Endothelial cell of umbilical vein (primary cell): ENCODE measurements around the gene HOMER1. TPM values are rescaled to one million over a fixed set of nuclear protein-coding genes. Genes with fewer than 3 reads are reported as not detected.

Experiments
- BruUV-seq: library from RNA; stranded (reverse); fragments of 400-500 nt; replicated peaks from 2 replicates; lab custom pipeline; 2021; lab: Mats Ljungman, UMichigan
- CTCF ChIA-PET: fragments of 300-600, 350-600 bp; sonication (Branson Sonifier 250); formaldehyde crosslinking; loops from one replicate; lab custom pipeline; 2021; ENCODE audit warnings: antibody characterized with exemption, inconsistent platforms; lab: Charles Lee
- POLR2A ChIA-PET: fragments of 300-600, 350-600 bp; sonication (Branson Sonifier 250); formaldehyde crosslinking; loops from one replicate; lab custom pipeline; 2021; ENCODE audit warnings: antibody characterized with exemption, inconsistent platforms; lab: Charles Lee
- DNase-seq: peaks from one replicate; pipeline ENCODE4 v3.0.0-alpha.2; 2011; ENCODE audit warnings: low read depth, low spot score
- FAIRE-seq: peaks from 2 replicates; lab custom pipeline; 2011; peaks lifted over from hg19 to GRCh38; lab: Jason Lieb, UNC
- H2AFZ ChIP-seq: 2 replicates; pipeline ENCODE4 v1.6.0; 2012; ENCODE audit warnings: low read depth, low read length, control low read depth, inconsistent platforms
- H3K27ac ChIP-seq: 2 replicates; pipeline ENCODE4 v1.5.1; 2011; ENCODE audit warnings: low read depth, mild to moderate bottlenecking, control low read depth, low read length, moderate library complexity; ENCODE audit not compliant: insufficient read depth
- H3K27me3 ChIP-seq, 2 experiments: 2 replicates each; pipeline versions ENCODE4 v1.6.0 to v1.6.1; 2011; ENCODE audit warnings: low read length in 2 of 2, mixed read lengths in 1 of 2; ENCODE audit not compliant: control insufficient read depth in 2 of 2, insufficient read depth in 2 of 2
- H3K36me3 ChIP-seq, 2 experiments: 2 replicates in 1 of 2; 3 replicates in 1 of 2; pipeline ENCODE4 v1.5.1; 2011; ENCODE audit warnings: low read length in 2 of 2, mild to moderate bottlenecking in 1 of 2, moderate library complexity in 1 of 2; ENCODE audit not compliant: control insufficient read depth in 2 of 2, insufficient read depth in 2 of 2; ENCODE audit errors: extremely low read depth in 1 of 2
- H3K4me1 ChIP-seq: 3 replicates; pipeline ENCODE4 v1.5.1; 2011; ENCODE audit warnings: mild to moderate bottlenecking, low read length; ENCODE audit not compliant: control insufficient read depth, insufficient read depth; ENCODE audit errors: extremely low read depth
- H3K4me2 ChIP-seq: 2 replicates; pipeline ENCODE4 v1.6.1; 2011; ENCODE audit warnings: low read length, control low read depth, mixed read lengths; ENCODE audit not compliant: insufficient read depth
- H3K4me3 ChIP-seq, 3 experiments: fragments of 200-600 bp in 1 of 3; sonication (generic), shearing (Covaris generic) in 1 of 3; replicated peaks in 1 of 3; 2 replicates each; pipeline ENCODE4 v1.5.1; 2011 to 2016; ENCODE audit warnings: control low read depth in 3 of 3, low read length in 3 of 3, mild to moderate bottlenecking in 2 of 3, inconsistent platforms in 1 of 3, low read depth in 1 of 3, moderate library complexity in 1 of 3; ENCODE audit not compliant: insufficient read depth in 1 of 3
- H3K79me2 ChIP-seq: 2 replicates; pipeline ENCODE4 v1.6.0; 2012; ENCODE audit warnings: low read length, inconsistent platforms; ENCODE audit not compliant: control insufficient read depth, insufficient read depth
- H3K9ac ChIP-seq: replicated peaks from 2 replicates; pipeline ENCODE3; 2011; ENCODE audit warnings: low read length, control low read depth; ENCODE audit not compliant: insufficient read depth; ENCODE audit errors: extremely low read depth
- H3K9me1 ChIP-seq: replicated peaks from 3 replicates; pipeline ENCODE4 v1.6.0; 2011; ENCODE audit warnings: mild to moderate bottlenecking, low read length; ENCODE audit not compliant: control insufficient read depth, insufficient read depth; ENCODE audit errors: extremely low read depth
- H3K9me3 ChIP-seq: replicated peaks from 2 replicates; pipeline ENCODE4 v1.5.1; 2012; ENCODE audit warnings: low read length, inconsistent platforms; ENCODE audit not compliant: control insufficient read depth, insufficient read depth
- H4K20me1 ChIP-seq: replicated peaks from 2 replicates; pipeline ENCODE3; 2011; ENCODE audit warnings: mild to moderate bottlenecking, low read length; ENCODE audit not compliant: control insufficient read depth, insufficient read depth; ENCODE audit errors: extremely low read depth
- EZH2 ChIP-seq: IDR thresholded peaks from 2 replicates; pipeline ENCODE4 v1.6.1; 2012; ENCODE audit warnings: borderline replicate concordance, low read depth, mild to moderate bottlenecking, moderate library complexity, low read length, inconsistent platforms; ENCODE audit not compliant: severe bottlenecking
- FOS ChIP-seq: IDR thresholded peaks from 2 replicates; pipeline ENCODE4 v1.6.1; 2011; ENCODE audit warnings: mild to moderate bottlenecking, low read length, moderate library complexity, borderline replicate concordance; ENCODE audit not compliant: insufficient read depth
- GATA2 ChIP-seq: IDR thresholded peaks from 2 replicates; pipeline ENCODE4 v1.7.0; 2011; ENCODE audit warnings: low read depth, mild to moderate bottlenecking, moderate library complexity, mixed read lengths, low read length; ENCODE audit not compliant: insufficient read length, insufficient read depth
- JUN ChIP-seq: IDR thresholded peaks from 2 replicates; pipeline ENCODE4 v1.6.1; 2011; ENCODE audit warnings: borderline replicate concordance, low read depth; ENCODE audit not compliant: insufficient read length, insufficient read depth
- MYC ChIP-seq: IDR thresholded peaks from one replicate; pipeline ENCODE4 v1.6.1; 2011; ENCODE audit warnings: mild to moderate bottlenecking, low read depth, low read length
- POLR2A ChIP-seq: IDR thresholded peaks from 2 replicates; pipeline ENCODE4 v1.6.1; 2012; ENCODE audit warnings: low read depth, mild to moderate bottlenecking, control low read depth, low read length
- POLR2AphosphoS5 ChIP-seq: IDR thresholded peaks from 2 replicates; pipeline ENCODE4 v1.6.1; 2012; ENCODE audit warnings: low read depth, mild to moderate bottlenecking, control low read depth, low read length, moderate library complexity; ENCODE audit not compliant: insufficient read depth
- dilution Hi-C: fragments of 300-500 bp; cut with MboI; formaldehyde crosslinking; loops from one replicate; pipeline ENCODE4 v1.15.0; 2019; ENCODE audit warnings: low sequenced_read_pairs; ENCODE audit not compliant: extremely low pct_ligation_motif_present
- intact Hi-C: fragments of 100-400 bp; cut with micrococcal nuclease; formaldehyde crosslinking; loops from one replicate; pipeline ENCODE4 v1.10.0; 2022
- polyA plus RNA-seq, 4 experiments: library from polyadenylated mRNA; depleted of rRNA in 3 of 4; stranded (reverse) in 3 of 4; unstranded in 1 of 4; fragments of >200 nt; gene quantifications; 2 replicates each; pipeline versions ENCODE4 v1.2.1 to v1.2.3, GENCODE V29; 2011 to 2012; ENCODE audit warnings: missing spikeins in 1 of 4
- total RNA-seq: library from RNA; stranded (reverse); gene quantifications from 2 replicates; pipeline ENCODE4 v1.2.3, GENCODE V29; 2021
- TF ChIP-seq, protein P1 (sequence below), 2 donors: IDR thresholded peaks; 1 replicate in 1 of 2; 2 replicates in 1 of 2; pipeline ENCODE4 v1.5.1; 2011; ENCODE audit warnings: low read length in 2 of 2, mild to moderate bottlenecking in 2 of 2, moderate library complexity in 2 of 2, control low read depth in 1 of 2, inconsistent platforms in 1 of 2, low read depth in 1 of 2; ENCODE audit not compliant: insufficient read depth in 1 of 2; ENCODE audit errors: extremely low read depth in 1 of 2
- TF ChIP-seq, protein P2 (sequence below): IDR thresholded peaks from 2 replicates; pipeline ENCODE4 v1.6.1; 2011; ENCODE audit not compliant: insufficient read depth, insufficient read length

HOMER1 gene
- total and polyA plus RNA-seq, 2 donors (not counting 3 experiments of a cell fraction or from before 2014, with no cell fraction given) = 0.57 to 3.9 TPM

DNA sequence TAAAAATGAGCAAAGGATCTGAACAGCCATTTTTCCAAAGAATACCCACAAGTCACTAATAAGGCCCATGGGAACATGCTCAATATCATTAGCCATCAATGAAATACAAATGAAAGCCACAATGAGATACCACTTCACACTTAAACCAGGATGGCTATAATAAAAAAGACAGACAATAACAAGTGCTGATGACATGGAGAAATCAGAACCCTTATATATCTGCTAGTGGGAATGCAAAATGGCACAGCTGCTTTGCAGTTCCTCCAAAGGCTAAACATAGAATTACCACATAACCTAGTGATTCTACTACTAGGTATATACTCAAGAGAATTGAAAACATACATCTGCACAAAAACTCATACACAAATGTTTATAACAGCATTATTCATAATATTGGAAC is 83.7 kb downstream of the HOMER1 start:
- Histone ChIP-seq H3K4me3 (no peak overlapping the region), H3K9me1 (no peaks in the 10 kb centered on the region), H4K20me1 (no peaks in the 10 kb centered on the region), H3K27me3 (no peaks in the 10 kb centered on the region), H2AFZ (no peak overlapping the region), H3K79me2 (no peaks in the 10 kb centered on the region), H3K27ac (no peak overlapping the region), H3K9ac (no peak overlapping the region), H3K9me3 (no peaks in the 10 kb centered on the region), H3K36me3 (no peaks in the 10 kb centered on the region), H3K4me2 (no peak overlapping the region), H3K4me1 (no peaks in the 10 kb centered on the region)
- intact Hi-C loops = no loop called here
- no peak for DNase-seq
- no TSS peak for BruUV-seq
- dilution Hi-C loops = no loop called here
- TF ChIP-seq MYC (no peak), POLR2AphosphoS5 (no peak), FOS (no peak), POLR2A (no peak), JUN (no peak), EZH2 (no peak), GATA2 (no peak)
- TF ChIP-seq, protein P1, sequence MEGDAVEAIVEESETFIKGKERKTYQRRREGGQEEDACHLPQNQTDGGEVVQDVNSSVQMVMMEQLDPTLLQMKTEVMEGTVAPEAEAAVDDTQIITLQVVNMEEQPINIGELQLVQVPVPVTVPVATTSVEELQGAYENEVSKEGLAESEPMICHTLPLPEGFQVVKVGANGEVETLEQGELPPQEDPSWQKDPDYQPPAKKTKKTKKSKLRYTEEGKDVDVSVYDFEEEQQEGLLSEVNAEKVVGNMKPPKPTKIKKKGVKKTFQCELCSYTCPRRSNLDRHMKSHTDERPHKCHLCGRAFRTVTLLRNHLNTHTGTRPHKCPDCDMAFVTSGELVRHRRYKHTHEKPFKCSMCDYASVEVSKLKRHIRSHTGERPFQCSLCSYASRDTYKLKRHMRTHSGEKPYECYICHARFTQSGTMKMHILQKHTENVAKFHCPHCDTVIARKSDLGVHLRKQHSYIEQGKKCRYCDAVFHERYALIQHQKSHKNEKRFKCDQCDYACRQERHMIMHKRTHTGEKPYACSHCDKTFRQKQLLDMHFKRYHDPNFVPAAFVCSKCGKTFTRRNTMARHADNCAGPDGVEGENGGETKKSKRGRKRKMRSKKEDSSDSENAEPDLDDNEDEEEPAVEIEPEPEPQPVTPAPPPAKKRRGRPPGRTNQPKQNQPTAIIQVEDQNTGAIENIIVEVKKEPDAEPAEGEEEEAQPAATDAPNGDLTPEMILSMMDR (IDR thresholded peaks at IDR 0.05; ENCODE audit: extremely low read depth in 1 of 2, insufficient read depth in 1 of 2, low read depth in 1 of 2, low read length in 2 of 2) = no peak
- TF ChIP-seq, protein P2, sequence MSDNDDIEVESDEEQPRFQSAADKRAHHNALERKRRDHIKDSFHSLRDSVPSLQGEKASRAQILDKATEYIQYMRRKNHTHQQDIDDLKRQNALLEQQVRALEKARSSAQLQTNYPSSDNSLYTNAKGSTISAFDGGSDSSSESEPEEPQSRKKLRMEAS = no peak
- ChIA-PET CTCF (no interaction called here), POLR2A (no interaction called here)
- no peak for FAIRE-seq
